ENCODE results near the gene EIF4E1B.

EIF4E1B gene

GRCh38 chr5:176606032-176606431 is 24.4 kb upstream of the EIF4E1B start:
- ATAC-seq = no peak
- no peak for TF ChIP-seq ZC3H10 (CRISPR knock-in tag; IDR thresholded peaks at IDR 0.05)
- no peak for TF ChIP-seq SNAI2 (CRISPR knock-in tag; IDR thresholded peaks at IDR 0.05)
- TF ChIP-seq ARNTL (CRISPR knock-in tag; IDR thresholded peaks at IDR 0.05; ENCODE audit: borderline replicate concordance, low read depth) = no peak
- no peak for TF ChIP-seq ZNF8 (CRISPR knock-in tag; IDR thresholded peaks at IDR 0.05)
- TF ChIP-seq, protein P1, sequence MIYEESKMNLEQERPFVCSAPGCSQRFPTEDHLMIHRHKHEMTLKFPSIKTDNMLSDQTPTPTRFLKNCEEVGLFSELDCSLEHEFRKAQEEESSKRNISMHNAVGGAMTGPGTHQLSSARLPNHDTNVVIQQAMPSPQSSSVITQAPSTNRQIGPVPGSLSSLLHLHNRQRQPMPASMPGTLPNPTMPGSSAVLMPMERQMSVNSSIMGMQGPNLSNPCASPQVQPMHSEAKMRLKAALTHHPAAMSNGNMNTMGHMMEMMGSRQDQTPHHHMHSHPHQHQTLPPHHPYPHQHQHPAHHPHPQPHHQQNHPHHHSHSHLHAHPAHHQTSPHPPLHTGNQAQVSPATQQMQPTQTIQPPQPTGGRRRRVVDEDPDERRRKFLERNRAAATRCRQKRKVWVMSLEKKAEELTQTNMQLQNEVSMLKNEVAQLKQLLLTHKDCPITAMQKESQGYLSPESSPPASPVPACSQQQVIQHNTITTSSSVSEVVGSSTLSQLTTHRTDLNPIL (CRISPR knock-in tag; IDR thresholded peaks at IDR 0.05; ENCODE audit: low read depth) = no peak
- TF ChIP-seq PATZ1 (CRISPR knock-in tag; IDR thresholded peaks at IDR 0.05; ENCODE audit: borderline replicate concordance) = no peak
- TF ChIP-seq CSDC2 (CRISPR knock-in tag; IDR thresholded peaks at IDR 0.05) = no peak
- no peak for TF ChIP-seq ZFP30 (CRISPR knock-in tag; IDR thresholded peaks at IDR 0.05)
- TF ChIP-seq TSHZ2 (CRISPR knock-in tag; IDR thresholded peaks at IDR 0.05) = no peak
- TF ChIP-seq PPARA (CRISPR knock-in tag; IDR thresholded peaks at IDR 0.05; ENCODE audit: borderline replicate concordance) = no peak
- no peak for TF ChIP-seq ESRRG (CRISPR knock-in tag; IDR thresholded peaks at IDR 0.05)
- no peak for TF ChIP-seq RARB (CRISPR knock-in tag; IDR thresholded peaks at IDR 0.05)
- no peak for TF ChIP-seq OSR1 (CRISPR knock-in tag; IDR thresholded peaks at IDR 0.05)
- no peak for TF ChIP-seq ZFP3 (CRISPR knock-in tag; IDR thresholded peaks at IDR 0.05)
- TF ChIP-seq ZNF70 (CRISPR knock-in tag; IDR thresholded peaks at IDR 0.05) = no peak
- no peak for TF ChIP-seq TCF4 (CRISPR knock-in tag; IDR thresholded peaks at IDR 0.05; ENCODE audit: borderline replicate concordance)
- TF ChIP-seq CSRNP3 (CRISPR knock-in tag; IDR thresholded peaks at IDR 0.05) = no peak
- TF ChIP-seq GLIS3 (CRISPR knock-in tag; IDR thresholded peaks at IDR 0.05) = no peak
- no peak for TF ChIP-seq ISL1 (CRISPR knock-in tag; IDR thresholded peaks at IDR 0.05)

GRCh38 chr5:176606875-176607274 is 23.6 kb upstream of the EIF4E1B start:
- ATAC-seq = no peak
- TF ChIP-seq ZFP30 (CRISPR knock-in tag; IDR thresholded peaks at IDR 0.05) (no peak), TSHZ2 (CRISPR knock-in tag; IDR thresholded peaks at IDR 0.05) (no peak), ISL1 (CRISPR knock-in tag; IDR thresholded peaks at IDR 0.05) (no peak), ESRRG (CRISPR knock-in tag; IDR thresholded peaks at IDR 0.05) (no peak), ZFP3 (CRISPR knock-in tag; IDR thresholded peaks at IDR 0.05) (no peak), OSR1 (CRISPR knock-in tag; IDR thresholded peaks at IDR 0.05) (no peak), POU6F1 (CRISPR knock-in tag; IDR thresholded peaks at IDR 0.05; ENCODE audit: borderline replicate concordance, low read depth) (no peak), GLIS3 (CRISPR knock-in tag; IDR thresholded peaks at IDR 0.05) (no peak), TOX (CRISPR knock-in tag; IDR thresholded peaks at IDR 0.05; ENCODE audit: borderline replicate concordance) (no peak), PPARA (CRISPR knock-in tag; IDR thresholded peaks at IDR 0.05; ENCODE audit: borderline replicate concordance) (no peak), BACH2 (CRISPR knock-in tag; IDR thresholded peaks at IDR 0.05; ENCODE audit: borderline replicate concordance) (no peak), ZNF565 (CRISPR knock-in tag; conservative IDR thresholded peaks at IDR 0.05; ENCODE audit: low read depth) (no peak), RARB (CRISPR knock-in tag; IDR thresholded peaks at IDR 0.05) (no peak), ARNTL (CRISPR knock-in tag; IDR thresholded peaks at IDR 0.05; ENCODE audit: borderline replicate concordance, low read depth) (no peak), CSDC2 (CRISPR knock-in tag; IDR thresholded peaks at IDR 0.05) (no peak), PATZ1 (CRISPR knock-in tag; IDR thresholded peaks at IDR 0.05; ENCODE audit: borderline replicate concordance) (no peak), ZNF70 (CRISPR knock-in tag; IDR thresholded peaks at IDR 0.05) (no peak)
- TF ChIP-seq, protein P1 (CRISPR knock-in tag; IDR thresholded peaks at IDR 0.05; ENCODE audit: low read depth) = no peak
